Measurements from ENCODE around the gene HDHD5.

HDHD5 gene

GRCh38 chr22:17140022-17140421 lies 19.1 kb downstream of the HDHD5 start:
- TF ChIP-seq MAX (IDR thresholded peaks at IDR 0.05) (no peak), ZBTB7A (IDR thresholded peaks at IDR 0.05; ENCODE audit: low read depth) (no peak), EP300 (IDR thresholded peaks at IDR 0.05; ENCODE audit: borderline replicate concordance) (no peak), FOXM1 (IDR thresholded peaks at IDR 0.05; ENCODE audit: borderline replicate concordance, low read depth) (no peak), CEBPB (IDR thresholded peaks at IDR 0.05) (no peak), USF1 (IDR thresholded peaks at IDR 0.05) (no peak), YY1 (IDR thresholded peaks at IDR 0.05; ENCODE audit: low read depth) (no peak), TCF12 (IDR thresholded peaks at IDR 0.05; ENCODE audit: low read depth) (no peak), RAD21 (IDR thresholded peaks at IDR 0.05; ENCODE audit: low read depth) (no peak), CREB1 (IDR thresholded peaks at IDR 0.05; ENCODE audit: low read depth) (no peak), REST (IDR thresholded peaks at IDR 0.05; ENCODE audit: low read depth) (no peak), TEAD4 (IDR thresholded peaks at IDR 0.05) (no peak), NFIC (IDR thresholded peaks at IDR 0.05) (no peak), TAF1 (IDR thresholded peaks at IDR 0.05; ENCODE audit: low read depth) (no peak), EGR1 (IDR thresholded peaks at IDR 0.05) (no peak)

- TF ChIP-seq REST (IDR thresholded peaks at IDR 0.05; ENCODE audit: low read depth) (no peak), ZBTB7A (IDR thresholded peaks at IDR 0.05; ENCODE audit: low read depth) (no peak), CREB1 (IDR thresholded peaks at IDR 0.05; ENCODE audit: low read depth) (no peak), EGR1 (IDR thresholded peaks at IDR 0.05) (no peak)
Measured at GRCh38 chr22:17138513-17138912, 20.6 kb downstream of the HDHD5 start.

DNA sequence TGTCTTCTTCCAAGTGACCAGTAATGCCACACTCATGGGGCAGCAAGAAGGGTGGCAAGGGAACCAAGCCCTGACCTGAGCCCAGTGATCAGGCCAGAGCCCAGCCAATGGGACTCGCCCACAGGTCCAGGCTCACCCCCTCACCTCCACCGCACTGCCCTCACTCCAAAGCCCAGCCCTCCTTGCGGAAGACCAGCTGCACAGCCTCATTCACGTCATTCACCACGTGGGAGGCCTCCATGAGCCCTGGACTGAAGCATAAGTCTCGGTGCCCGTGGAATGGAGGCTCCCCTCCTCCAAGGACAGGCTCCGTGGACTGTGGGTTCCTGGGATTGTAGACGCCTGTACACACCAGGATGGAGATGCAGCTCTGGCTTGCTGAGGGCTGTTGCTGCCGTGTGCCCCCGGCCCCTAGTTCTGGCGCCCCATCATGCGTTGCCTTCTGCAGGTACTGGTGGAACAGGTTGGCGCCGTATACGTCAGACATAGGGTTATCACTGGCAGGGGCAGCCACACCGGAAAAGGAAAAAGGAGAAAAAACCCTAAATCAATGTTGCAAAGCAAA lies 21.1 kb downstream of the HDHD5 start:
- TF ChIP-seq MAX (IDR thresholded peaks at IDR 0.05) (no peak), EGR1 (IDR thresholded peaks at IDR 0.05) (no peak), ZBTB7A (IDR thresholded peaks at IDR 0.05; ENCODE audit: low read depth) (no peak), YY1 (IDR thresholded peaks at IDR 0.05; ENCODE audit: low read depth) (no peak)

DNA sequence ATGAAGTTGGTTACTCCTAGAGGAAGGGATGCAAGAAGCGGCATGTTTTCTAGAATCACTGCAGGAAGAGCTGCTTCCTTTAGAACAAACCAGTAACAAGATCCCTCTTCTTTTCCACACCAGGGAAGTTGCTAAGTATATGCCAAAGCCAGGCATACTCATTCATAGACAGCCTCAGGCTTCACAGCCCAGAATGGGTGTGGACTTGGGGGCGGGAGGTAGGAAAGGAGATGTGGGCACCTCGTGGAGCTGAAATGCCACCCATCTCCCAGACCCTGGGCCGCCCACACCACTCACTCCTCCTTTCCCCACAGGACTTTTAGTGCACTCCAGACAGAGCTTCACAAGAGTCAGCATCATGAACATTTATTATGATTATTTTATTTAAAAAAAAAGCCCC lies 21.9 kb downstream of the HDHD5 start:
- TF ChIP-seq ZBTB7A (IDR thresholded peaks at IDR 0.05; ENCODE audit: low read depth) = no peak
- no peak for TF ChIP-seq FOXM1 (IDR thresholded peaks at IDR 0.05; ENCODE audit: borderline replicate concordance, low read depth)
- TF ChIP-seq YY1 (IDR thresholded peaks at IDR 0.05; ENCODE audit: low read depth) = no peak
- no peak for TF ChIP-seq RAD21 (IDR thresholded peaks at IDR 0.05; ENCODE audit: low read depth)
- TF ChIP-seq TAF1 (IDR thresholded peaks at IDR 0.05; ENCODE audit: low read depth) = no peak
- no peak for TF ChIP-seq TEAD4 (IDR thresholded peaks at IDR 0.05)
- TF ChIP-seq MAX (IDR thresholded peaks at IDR 0.05) = no peak
- no peak for TF ChIP-seq CEBPB (IDR thresholded peaks at IDR 0.05)

DNA sequence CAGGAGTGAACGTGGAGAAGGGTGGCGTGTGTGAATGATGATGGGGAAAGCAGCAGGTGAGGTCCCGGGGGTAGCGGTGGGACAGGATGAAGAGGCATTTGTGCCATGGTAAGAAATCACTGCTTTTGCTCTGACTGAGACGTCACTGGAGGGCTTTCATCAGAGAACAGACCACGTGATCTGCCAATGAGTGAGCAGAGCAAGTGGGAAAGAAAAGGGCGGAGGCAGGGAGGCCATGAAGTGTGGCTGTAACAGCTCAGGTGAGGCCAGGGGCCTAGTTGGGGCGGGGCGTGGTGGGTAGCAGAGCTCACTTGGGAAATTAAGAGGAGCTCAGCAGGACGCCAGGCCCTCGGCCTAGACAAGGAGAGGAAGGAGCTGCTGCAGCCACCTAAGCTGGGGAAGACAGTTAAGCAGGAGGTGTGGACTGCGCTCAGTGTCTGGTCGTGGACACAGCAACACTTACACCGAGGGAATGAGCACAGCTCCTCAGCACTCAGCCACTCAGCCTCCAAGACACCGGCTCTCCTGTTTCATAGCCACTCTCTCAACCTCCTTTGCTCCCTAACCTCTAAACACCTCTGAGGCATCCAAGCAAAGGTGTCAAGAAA lies 23.8 kb downstream of the HDHD5 start:
- TF ChIP-seq REST (IDR thresholded peaks at IDR 0.05; ENCODE audit: low read depth) (no peak), NFIC (IDR thresholded peaks at IDR 0.05) (no peak), YY1 (IDR thresholded peaks at IDR 0.05; ENCODE audit: low read depth) (no peak), EP300 (IDR thresholded peaks at IDR 0.05; ENCODE audit: borderline replicate concordance) (no peak), CEBPB (IDR thresholded peaks at IDR 0.05) (no peak), EGR1 (IDR thresholded peaks at IDR 0.05) (no peak), TCF12 (IDR thresholded peaks at IDR 0.05; ENCODE audit: low read depth) (no peak), TEAD4 (IDR thresholded peaks at IDR 0.05) (no peak), MAX (IDR thresholded peaks at IDR 0.05) (no peak), FOXM1 (IDR thresholded peaks at IDR 0.05; ENCODE audit: borderline replicate concordance, low read depth) (no peak)

All from Ishikawa (cell line).